NCI-H1694 treated with DMSO at 0.1 percent for 48 hours (cell line): ENCODE data around the gene CNOT11.
"Not testable (repeated sequence)": the region's sequence is repeated elsewhere in the genome, so short reads cannot be mapped to it uniquely, and the experiment has no call there.

ENCODE experiments used
- DNase-seq: peaks from one replicate; lab custom pipeline; 2025; lab: John Stamatoyannopoulos, UW

The CNOT11 gene

DNA sequence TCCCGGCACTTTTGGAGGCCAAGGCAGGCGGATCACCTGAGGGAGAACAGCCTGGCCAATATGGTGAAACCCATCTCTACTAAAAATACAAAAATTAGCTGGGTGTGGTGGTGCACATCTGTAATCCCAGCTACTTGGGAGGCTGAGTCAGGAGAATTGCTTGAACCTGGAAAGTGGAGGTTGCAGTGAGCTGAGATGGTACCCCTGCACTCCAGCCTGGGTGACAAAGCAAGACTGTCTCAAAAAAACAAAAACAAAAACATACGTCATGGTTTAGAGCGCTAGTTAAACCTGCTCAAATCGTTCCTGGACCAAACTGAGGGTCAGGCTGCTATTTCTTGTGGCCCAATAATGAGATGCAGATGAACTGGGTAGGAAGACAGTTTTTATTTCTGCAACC, 7.2 kb upstream of the CNOT11 start:
- not testable (repeated sequence) for DNase-seq

GRCh38 chr2:101248756-101249155, 3.9 kb upstream of the CNOT11 start:
- not testable (repeated sequence) for DNase-seq

- no peak for DNase-seq
These were observed 2.9 kb upstream of the CNOT11 start for GRCh38 chr2:101249826-101250225.

- not testable (repeated sequence) for DNase-seq
These were observed 1.4 kb upstream of the CNOT11 start for GRCh38 chr2:101251246-101251781.

- DNase-seq = no peak
These were observed 760 bp upstream of the CNOT11 start for GRCh38 chr2:101251844-101252407.

- DNase-seq = no peak
These were observed 472 bp downstream of the CNOT11 start for GRCh38 chr2:101253013-101253702.

DNA sequence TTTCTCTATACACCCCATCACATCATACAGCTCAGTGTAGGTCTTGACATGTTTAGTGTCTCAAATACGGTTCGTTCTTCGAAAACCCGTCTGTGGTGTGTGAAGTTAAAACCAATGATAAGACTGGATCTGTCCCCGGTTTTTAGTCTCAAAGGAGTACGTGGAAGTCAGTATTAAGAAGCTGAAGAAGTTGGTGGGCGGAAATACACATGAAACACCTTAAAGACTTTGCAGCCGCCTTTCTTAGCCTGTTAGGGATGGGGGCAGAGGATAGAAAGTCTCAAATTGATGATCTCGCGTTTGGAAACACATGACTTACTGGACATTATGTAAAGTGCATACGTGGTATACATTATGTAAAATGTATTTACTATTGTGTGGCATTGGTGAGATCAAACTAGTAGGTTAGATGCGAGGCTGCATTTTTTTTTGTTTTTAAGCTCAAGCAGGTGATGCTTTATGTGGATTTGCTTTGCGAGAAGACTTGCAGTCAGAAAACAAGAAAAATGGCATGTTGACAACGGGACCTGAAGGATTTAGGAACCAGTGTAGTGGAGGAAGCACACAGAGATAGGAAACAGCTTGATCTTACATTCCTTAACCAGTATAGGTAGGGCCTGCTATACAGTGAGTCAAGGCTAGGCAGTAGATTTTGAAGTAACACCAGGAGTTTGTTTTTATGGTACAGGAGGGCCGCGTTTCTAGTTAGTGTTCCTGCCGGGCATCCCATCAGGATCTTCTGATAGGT, 1.2 kb downstream of the CNOT11 start:
- no peak for DNase-seq

- no peak for DNase-seq
These were observed 2.8 kb downstream of the CNOT11 start for GRCh38 chr2:101255501-101255900.

DNA sequence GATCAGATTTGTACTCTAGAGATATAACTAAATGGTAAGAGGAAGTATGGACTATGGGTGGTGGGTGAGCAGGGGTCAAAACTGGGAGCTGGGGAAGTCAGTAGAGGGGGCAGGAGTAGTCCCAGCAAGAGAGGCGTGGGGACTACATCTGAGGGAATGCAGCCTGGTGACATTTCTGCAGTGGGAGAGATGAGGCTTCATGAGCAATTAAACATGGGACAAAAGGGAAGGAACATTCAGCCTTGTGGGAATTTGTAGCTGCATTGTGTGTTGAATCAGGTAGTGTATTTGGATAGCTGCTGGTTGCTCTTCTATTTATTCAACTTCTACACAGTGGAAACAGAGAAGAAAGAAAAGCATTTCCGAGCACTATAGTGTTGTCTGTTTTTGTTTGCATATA, 3.6 kb downstream of the CNOT11 start:
- DNase-seq = no peak

DNA sequence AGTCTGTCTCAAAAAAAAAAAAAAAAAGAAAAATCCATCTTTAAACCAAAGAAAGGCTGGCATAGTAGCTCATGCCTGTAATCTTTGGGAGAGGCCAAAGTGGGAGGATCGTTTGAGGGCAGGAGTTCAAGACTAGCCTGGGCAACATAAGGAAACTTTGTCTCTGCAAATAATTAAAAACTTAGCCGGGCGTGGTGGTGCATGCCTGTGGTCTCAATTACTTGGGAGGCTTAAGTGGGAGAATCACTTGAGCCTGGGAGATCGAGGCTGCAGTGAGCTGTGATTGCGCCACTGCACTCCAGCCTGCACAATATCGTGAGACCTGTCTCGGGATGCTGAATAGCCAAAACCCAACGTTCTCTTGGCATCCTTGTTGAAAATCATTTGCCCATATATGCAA, 6.1 kb downstream of the CNOT11 start:
- no peak for DNase-seq

GRCh38 chr2:101262142-101262541, 9.5 kb downstream of the CNOT11 start:
- DNase-seq = no peak

DNA sequence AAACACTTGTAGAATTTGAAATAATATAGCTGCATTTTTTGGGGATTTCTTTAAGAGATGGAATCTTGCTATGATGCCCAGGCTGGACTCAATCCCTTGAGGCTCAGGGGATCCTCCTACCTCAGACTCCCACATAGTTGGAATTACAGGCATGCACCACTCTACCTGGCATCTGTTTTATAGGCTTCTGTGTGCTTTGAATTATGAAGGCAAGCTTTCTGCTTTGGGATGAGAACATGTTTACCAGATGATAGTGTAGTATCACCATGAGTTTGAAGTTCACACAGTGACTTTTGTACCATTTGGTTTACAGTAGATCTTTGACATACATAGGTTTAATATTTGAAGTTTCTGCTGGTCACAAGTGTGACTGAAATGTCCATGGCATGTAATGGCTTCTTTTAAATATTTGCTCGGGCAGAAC, 10.7 kb downstream of the CNOT11 start:
- DNase-seq = no peak

- no peak for DNase-seq
These were observed 11.8 kb downstream of the CNOT11 start for GRCh38 chr2:101264360-101264939.

DNA sequence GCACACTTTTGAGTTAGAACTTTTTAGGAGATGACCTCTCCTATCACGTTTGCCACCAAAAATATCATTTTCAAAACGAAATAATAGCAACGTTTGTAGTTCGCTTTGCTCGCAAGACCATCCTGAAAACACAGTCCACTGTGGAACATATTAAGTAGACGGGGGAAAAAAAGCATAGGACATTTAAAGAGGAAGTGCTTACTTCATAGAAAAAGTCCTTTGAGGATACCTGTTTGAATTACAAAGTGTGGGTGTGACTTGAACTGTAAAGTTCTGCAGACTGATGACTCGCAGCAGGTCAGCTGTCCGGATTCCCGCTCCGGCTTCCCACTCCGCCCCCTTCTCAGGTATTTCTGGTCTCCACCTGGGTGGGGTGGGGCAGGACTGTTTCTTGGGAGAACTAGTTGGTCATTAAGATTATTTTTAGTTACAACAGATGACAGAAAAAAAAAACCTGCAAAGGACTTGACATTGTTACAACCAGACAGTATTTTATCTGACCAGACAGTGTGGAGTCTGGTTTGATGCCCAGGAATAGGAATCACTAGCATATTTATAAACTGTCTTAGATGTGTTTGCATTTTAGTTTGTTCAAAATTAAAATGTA, 13.3 kb downstream of the CNOT11 start:
- DNase-seq = no peak

DNA sequence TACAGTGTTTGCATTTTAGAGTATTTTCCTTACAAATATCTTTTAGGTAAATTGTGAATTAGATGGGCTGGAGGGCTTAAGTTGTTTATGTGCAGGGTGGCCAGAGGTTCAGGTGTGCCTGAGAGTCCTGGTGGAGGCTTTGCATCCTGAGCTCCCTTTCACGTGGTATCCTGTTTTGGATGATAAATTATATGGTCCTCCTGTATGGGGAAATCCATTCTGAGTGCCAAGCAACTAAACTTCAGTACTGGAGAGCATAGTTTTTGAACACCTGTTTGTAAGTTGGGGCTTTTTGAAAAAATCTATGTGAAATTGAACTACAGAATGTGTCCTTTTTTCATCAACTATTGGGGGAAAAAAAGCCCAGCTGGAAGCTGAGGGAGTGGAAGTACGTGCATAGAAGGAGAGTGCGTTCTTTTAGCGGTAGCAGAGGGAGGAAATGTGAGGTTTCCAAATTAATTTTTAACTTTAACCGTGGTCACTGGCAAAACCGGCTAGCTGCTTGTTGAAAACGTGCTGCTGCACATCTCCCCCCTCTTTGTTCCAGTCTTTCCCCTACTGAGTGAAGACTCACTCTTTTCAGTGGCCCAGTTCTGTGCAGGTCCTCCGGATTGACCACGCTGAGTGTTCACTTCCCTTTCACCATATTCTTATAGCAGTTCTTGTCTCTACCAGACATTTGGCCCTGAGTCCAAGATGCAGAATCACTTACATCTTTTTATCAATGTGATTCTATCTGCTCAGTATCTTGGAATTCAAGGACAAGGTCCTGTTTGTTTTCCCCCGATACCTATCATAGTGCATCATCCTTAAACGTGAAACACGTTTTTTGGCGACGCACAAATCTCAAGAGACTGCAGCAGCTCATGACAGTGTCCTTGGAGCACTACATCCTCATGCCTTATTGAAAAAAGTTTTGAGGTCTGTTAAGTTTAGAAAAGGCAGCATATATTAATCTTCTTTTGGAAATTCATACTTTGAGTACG, 15.3 kb downstream of the CNOT11 start:
- no peak for DNase-seq

GRCh38 chr2:101270700-101271259, 18.1 kb downstream of the CNOT11 start:
- no peak for DNase-seq

GRCh38 chr2:101272045-101272784, 19.5 kb downstream of the CNOT11 start:
- no peak for DNase-seq

DNA sequence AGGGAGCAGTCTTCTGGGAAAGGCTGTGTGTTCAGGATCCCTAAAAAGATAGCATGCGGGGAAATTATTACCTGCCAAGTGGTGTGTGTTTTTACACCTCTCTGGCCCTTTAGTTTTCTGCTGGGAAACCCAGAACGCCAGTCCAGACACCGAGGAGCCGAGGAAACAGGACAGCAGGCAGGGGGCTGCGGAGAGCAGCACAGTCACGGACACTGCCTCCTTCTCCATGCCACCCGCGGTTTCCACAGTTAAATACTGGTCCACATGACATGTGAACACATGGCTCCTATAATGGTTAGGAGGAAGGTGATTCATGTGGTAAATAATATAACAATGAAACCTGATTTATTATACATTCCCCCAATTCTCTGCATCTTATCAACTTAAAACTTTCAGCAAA, 20.4 kb downstream of the CNOT11 start:
- no peak for DNase-seq

DNA sequence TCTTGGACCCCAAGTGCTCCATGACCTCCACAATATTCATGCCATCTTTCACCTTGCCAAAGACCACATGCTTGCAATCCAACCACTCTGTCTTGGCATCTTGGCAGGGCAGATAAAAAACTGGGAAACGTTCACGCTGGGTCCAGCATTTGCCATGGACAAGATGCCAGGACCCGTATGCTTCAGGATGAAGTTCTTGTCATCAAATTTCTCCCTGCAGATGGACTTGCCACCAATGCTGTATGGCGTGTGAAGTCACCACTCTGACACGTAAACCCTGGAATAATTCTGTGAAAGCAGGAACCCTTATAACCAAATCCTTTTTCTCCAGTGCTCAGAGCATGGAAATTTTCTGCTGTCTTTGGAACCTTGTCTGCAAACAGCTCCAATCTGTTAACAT, 21.5 kb downstream of the CNOT11 start:
- DNase-seq = no peak

GRCh38 chr2:101277111-101277510, 24.4 kb downstream of the CNOT11 start:
- no peak for DNase-seq
